Measurements from ENCODE around the gene COPZ1. TPM values are rescaled to one million over a fixed set of nuclear protein-coding genes. Genes with fewer than 3 reads are reported as not detected.

The COPZ1 gene
- total RNA-seq, 1 experiment from 2014 or later, result 104 TPM

- Histone ChIP-seq H3K23me2 (ENCODE audit: insufficient read length, low read depth, low read length, poor library complexity, severe bottlenecking) (no peaks in the 10 kb centered on the region), H3K4ac (ENCODE audit: low read depth, low read length) (no peak overlapping the region), H2AK5ac (ENCODE audit: insufficient read length, low read length) (no peak overlapping the region), H3K9ac (ENCODE audit: extremely low read depth, insufficient read length, low read length) (no peak overlapping the region), H3K18ac (ENCODE audit: insufficient read length, low read depth, low read length) (no peak overlapping the region), H3K56ac (ENCODE audit: insufficient read length, low read depth, low read length) (no peak overlapping the region), H3K27me3 (ENCODE audit: insufficient read depth, low read length) (no peaks in the 10 kb centered on the region), H2AFZ (ENCODE audit: low read length) (no peak overlapping the region), H3K79me1 (ENCODE audit: insufficient read depth, low read depth, low read length, poor library complexity, severe bottlenecking) (no peaks in the 10 kb centered on the region), H3K27ac (ENCODE audit: insufficient read length, low read depth, low read length) (no peak overlapping the region), H2BK120ac (ENCODE audit: low read depth, low read length, poor library complexity, severe bottlenecking) (no peak overlapping the region), H2BK12ac (ENCODE audit: insufficient read length, low read depth, low read length) (no peak overlapping the region), H3K4me1 (ENCODE audit: insufficient read depth, low read length) (peaks cover 8% of the 10 kb centered on the region; the same call in 1 of the 2 replicates), H4K5ac (ENCODE audit: insufficient read length, low read depth, low read length) (no peak overlapping the region), H2BK15ac (ENCODE audit: low read depth, low read length) (no peak overlapping the region), H3K23ac (ENCODE audit: insufficient read length, low read depth, low read length) (no peak overlapping the region), H3K4me2 (ENCODE audit: insufficient read depth, insufficient read length, low read length) (no peak overlapping the region), H2BK5ac (ENCODE audit: insufficient read length, low read length) (no peak overlapping the region), H3T11ph (ENCODE audit: low read length) (no peak overlapping the region), H4K8ac (replicated peaks; ENCODE audit: insufficient read length, low read depth, low read length) (no peak overlapping the region), H4K20me1 (ENCODE audit: control insufficient read depth, insufficient read depth, insufficient read length) (no peaks in the 10 kb centered on the region), H3K9me3 (ENCODE audit: control insufficient read depth, low read depth, low read length) (no peaks in the 10 kb centered on the region), H2BK20ac (ENCODE audit: low read depth, low read length, poor library complexity, severe bottlenecking) (no peak overlapping the region), H3K14ac (ENCODE audit: insufficient read depth, low read length) (no peak overlapping the region), H4K91ac (ENCODE audit: insufficient read length, low read depth, low read length) (no peak overlapping the region), H3K79me2 (ENCODE audit: insufficient read depth, low read length) (no peaks in the 10 kb centered on the region)
- H3K27ac Mint-ChIP-seq, result no peak overlapping the region
- H3K27me3 Mint-ChIP-seq (ENCODE audit: low read depth), result peaks cover 13% of the 10 kb centered on the region
- H3K9me3 Mint-ChIP-seq, result no peaks in the 10 kb centered on the region
- no peaks in the 10 kb centered on the region for H3K36me3 Mint-ChIP-seq (ENCODE audit: insufficient read depth in 1 of 3, low read depth in 3 of 3)
- peaks cover 31 to 36% of the 10 kb centered on the region in 2 experiments for H3K4me1 Mint-ChIP-seq
- peak; percentile 64 for DNase-seq
- WGBS (ENCODE audit: extremely low coverage, insufficient read length, low lambda C conversion rate), result no CpG with 5 or more reads among the region's 8 CpGs
- no peak overlapping the region for H3K4me3 Mint-ChIP-seq
- no peak for TF ChIP-seq CTCF (conservative IDR thresholded peaks at IDR 0.05)
Observed at GRCh38 chr12:54306925-54307741, 17.8 kb upstream of the COPZ1 start.

Measured in H9 (cell line).